Glomerular visceral epithelial cell (primary cell): Measurements from ENCODE around the gene HOXB3.

ENCODE experiments used
- DNase-seq: peaks from one replicate; pipeline ENCODE4 v3.0.0-alpha.2; 2016; ENCODE audit errors: extremely low spot score

The HOXB3 gene

DNA sequence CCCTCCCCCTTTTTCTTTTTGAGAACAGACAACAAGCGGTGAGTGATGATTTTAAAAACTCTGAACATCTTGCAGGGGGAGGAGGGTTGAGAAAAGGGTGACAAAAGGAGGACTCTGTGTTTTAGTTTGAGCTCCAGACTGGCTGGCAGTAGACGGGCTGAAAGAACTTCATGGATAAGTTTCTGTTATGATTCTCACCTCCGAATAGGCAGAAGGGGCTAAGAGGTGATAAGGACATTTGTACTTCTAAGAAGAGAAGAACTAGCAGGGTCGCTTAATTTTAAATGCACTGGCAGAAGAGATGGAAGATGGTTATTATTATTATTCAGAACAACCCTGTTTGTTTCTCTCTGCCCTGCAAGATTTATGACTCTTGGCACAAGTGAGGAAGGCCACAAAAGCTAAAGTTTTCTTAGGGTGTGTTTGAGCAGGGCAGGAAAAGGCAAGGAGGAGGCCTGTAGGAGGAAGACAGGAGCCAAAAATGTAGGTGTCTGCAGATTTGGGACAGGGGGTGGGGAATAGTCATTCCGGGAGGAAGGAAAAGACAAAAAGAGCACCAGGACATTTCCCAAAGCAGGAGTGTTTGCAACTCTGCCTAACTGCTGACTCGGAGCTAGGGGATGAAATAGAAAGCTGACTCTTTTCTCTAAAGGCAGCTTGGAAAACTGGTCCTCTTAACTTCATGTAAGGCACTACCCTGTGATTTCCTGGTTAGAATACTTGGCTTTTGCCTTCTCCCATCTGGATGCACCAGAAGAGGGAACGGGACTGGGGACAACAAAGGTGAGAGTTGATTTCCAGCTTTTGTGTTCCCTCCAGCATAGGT, 33.3 kb downstream of the HOXB3 start:
- DNase-seq, result no peak

DNA sequence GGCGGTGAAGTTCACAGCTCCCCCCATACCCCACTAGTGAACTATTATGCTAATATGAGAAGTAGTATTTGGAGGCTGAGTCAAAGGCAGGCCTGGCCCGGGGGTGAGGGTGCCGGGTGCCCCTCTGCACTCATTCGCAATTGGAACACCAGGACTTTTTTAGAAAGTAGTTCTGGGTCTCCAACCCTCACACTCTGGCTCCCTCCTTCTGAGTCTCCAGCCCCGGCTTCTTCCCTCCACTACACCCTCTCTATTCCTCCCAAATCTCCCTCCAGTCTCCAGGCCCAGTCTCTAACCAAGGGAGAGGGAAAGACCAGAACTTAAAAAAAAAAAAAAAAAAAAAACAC, 33.8 kb downstream of the HOXB3 start:
- no peak for DNase-seq

DNA sequence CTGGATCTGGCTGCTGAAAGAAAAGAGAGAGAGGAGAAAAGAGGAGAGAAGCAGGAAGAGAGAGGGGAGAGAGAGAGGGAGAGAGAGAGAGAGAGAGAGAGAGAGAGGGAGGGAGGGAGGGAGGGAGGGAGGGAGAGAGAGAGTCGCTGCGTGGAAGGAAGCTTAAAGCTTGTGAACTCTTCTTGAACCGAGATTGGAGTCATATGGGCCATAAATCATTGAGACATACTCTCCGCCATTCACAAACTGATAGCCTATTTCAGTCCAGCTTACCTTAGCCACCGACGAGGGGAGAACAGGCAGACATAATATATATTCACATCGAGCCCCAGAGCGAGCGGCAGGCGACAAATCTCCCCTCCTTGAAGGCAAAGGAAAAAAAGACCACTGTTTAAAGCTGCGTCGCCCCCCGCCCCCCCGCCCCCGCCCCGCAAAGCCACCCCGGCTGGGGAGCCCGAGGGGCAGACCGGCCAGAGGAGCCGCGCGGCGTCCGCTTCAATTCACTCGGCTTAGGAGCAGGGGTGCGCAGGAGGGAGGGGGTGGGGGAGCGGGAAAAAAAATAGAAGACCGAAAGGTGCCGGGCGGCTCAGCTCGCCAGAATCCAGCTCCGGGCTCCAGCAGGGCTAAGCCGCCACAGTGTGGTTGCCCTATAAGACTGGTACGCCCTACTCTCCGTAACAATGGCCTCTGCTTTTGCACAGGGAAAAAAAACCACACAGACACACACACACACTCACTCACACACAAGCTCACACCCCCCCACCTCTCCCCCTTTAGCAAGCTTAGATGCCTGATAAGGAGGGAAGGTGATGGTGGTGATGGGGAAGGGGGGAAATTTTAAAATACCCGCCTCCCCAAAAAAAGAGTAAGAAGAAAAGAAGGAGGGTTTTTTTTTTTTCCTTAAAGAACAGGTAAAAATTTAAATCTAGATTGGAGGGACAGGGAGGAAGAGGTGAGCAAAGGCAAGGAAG, 34.5 kb downstream of the HOXB3 start:
- peak; percentile 90 for DNase-seq

DNA sequence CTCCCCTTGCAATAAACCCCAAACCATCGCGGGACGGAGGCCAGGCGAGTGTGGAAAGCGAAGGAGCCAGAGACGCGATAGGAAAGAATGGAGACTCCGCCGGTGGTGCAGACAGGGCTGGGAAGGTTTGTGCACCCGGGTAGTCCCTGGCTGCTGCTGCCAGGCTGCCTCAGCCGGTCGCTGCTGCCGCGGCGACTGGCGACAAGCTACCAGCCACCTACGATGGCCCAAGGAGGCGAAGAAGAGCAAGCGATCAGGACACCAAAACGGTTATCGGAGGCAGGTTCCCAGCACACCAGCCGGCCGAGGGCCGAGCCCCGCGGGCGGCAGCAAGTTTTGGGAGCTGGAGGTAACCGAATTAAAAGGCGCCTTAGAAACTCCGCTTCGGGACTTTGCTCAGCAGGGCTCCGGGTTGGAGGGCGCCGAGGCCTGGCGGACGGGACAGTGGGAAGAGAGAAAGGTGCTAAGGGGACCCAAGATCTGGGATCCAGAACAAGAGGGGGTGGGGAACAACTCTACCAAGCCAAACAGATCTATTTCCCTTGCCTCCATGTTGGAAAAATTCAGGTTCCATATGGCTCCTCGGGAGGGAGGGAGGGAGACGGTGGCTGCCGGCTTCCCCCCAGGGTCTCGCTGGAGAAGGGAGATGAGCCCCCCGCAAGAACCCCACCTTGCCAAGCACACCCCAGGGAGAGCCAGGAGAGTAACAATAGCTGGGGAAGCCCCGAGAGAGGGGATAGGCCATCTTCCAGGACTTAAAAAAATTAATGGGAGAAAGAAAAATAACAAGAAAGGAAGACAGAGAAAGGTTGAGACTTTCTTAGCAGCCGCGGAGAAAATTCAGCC, 35.4 kb downstream of the HOXB3 start:
- DNase-seq, result peak; percentile 31

DNA sequence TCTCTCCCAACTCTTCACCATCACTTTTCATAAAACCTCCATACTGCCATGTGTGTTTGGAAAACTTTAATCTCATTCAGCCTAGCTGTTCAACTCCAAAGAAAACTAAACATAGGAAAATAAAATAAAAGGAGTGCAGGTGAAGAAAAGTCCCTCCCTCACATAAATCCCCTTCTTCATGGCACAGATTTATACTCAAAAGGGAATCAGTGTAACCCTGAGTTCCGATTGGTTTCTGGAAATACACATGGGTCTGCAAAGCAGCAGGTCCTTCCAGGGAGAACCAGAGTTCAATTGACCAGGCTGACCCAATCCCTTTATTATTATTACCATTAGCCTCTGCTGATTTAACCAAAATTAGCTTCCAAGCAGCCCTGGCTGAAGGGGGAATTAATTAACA, 36.2 kb downstream of the HOXB3 start:
- DNase-seq, result no peak

DNA sequence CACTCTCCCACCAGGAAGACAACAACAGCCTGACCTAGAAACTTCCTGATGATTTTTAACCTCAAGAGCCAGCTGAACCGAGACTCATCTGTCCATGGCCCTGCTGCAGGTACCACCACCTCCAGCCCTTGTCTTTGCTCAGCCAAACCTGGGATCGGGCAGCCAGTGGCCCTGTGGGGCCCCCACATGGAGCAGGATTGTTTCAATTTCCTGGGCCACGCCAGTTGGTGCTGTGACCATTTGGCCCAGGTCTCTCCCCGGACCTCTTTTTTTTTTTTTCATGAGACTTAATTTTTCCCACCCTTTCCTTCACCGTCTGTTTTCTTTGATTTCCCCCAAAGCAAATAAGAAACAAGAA, 36.9 kb downstream of the HOXB3 start:
- no peak for DNase-seq

DNA sequence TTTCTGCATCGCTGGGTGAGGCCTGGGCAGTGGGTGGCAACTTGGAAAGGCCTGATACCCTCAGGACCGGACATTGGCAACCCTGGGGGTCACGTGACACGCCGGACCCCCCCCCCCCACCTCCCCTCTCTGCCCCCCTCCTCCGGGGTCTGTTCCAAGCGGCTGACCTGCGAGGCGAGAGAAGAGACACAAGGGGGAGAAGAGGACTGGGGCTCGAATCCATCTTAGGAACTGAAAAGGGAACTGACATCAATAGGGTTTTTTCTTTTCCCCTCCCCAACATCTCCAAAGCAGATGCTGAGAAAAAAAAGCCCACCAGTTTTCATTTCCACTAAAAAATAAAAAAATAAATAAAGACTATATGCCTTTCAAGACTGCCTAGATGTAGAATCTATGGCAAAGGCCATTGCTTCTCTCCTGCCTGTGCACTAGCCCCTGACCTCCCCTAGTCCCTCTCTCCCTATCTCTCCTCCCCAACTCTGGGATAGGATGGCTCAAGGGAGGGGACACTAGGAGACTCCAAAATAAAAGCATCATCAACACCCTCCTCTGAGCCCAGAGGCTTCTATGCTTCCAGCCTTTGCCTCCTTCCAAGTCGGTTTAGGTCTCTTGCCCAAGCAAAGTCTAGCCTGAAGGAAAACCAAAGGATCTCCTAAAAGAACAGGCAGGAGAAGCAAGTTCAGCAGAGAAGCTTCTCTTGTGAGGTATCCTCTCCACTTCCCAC, 37.4 kb downstream of the HOXB3 start:
- DNase-seq, result no peak

DNA sequence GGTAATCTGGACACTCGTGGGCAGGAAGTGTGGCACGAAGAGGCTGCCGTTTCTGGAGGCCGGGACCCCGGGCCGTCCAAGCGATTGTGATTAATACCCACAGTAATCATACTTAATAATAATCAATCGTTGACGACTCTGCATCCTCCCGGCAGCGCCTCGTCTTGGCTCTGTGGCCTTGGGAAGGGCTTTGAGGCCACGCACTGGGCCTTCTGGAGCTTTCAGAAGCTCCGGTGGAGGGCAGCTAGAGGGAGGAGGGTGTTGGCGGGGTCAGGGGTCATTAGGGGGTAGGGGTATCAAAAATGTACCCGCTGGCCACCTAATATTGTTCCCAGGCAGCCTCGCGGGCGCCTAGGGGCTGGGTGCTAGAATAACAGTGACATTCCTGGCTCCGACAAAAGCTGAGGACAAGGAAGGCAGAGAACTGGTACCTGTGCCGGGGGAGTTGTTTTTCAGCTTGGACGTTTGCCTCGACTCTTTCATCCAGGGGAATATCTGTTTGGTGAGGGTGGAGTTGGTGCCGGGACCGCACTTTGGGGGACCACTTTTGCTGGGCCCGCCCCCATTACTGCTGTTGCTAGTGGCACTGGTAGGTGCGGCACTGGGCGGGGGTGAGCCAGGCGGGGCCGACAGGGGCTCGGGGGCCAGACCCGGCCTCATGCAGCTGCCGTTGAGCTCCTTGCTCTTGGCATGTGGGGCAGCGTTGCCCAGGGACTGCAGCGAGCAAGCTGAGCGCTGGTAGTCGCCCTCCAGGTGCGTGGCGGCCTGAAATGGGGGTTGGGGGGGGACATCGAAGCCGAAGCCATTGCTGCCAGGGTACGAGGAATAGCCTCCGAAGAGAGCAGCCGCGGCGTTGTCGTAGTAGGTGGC, 38.2 kb downstream of the HOXB3 start:
- DNase-seq, result no peak

DNA sequence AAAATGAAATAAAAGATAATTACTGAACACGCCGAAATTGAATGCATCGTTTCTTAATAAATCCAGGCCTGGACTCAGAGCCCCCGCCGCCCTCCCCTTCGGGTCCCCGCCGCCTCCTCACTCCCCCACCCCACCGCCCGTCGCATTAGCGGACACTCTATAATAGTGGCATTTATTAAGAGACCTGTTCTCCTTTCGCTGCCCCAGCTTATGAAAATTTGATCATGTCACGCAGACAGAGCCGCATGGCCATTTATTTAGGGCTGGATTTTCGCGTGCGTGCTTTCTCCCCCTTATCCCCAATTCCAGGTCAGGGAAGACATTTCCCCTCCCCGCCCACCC, 38.9 kb downstream of the HOXB3 start:
- DNase-seq, result no peak

DNA sequence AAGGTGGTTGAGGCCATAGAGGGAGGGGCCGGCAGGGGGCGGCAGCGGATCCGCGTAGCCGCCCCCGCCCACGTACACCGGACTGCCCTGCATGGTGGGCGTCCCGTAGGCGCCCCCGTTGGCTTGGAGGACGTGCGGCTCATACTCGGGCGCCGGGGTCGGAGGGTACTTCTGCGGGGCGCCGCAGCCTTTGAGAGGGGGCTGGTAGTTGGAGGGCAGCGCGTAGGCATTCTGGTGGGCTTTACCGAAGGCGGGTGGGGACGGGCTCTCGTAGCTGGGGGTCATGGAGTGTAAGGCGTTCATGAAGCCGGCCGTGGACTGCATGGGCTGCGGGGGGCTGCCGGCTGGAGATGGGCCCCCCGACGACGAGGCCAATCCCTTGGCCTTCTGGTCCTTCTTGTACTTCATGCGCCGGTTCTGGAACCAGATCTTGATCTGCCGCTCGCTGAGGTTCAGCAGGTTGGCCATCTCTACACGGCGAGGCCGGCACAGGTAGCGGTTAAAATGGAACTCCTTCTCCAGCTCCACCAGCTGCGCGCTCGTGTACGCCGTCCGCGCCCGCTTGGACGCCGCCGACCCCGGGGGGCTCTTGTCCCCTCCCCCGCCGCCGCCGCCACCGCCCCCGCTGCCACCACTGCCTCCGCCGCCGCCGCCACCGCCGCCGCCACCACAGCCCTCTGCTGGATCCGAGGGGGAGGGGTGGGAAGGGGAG, 39.4 kb downstream of the HOXB3 start:
- no peak for DNase-seq

DNA sequence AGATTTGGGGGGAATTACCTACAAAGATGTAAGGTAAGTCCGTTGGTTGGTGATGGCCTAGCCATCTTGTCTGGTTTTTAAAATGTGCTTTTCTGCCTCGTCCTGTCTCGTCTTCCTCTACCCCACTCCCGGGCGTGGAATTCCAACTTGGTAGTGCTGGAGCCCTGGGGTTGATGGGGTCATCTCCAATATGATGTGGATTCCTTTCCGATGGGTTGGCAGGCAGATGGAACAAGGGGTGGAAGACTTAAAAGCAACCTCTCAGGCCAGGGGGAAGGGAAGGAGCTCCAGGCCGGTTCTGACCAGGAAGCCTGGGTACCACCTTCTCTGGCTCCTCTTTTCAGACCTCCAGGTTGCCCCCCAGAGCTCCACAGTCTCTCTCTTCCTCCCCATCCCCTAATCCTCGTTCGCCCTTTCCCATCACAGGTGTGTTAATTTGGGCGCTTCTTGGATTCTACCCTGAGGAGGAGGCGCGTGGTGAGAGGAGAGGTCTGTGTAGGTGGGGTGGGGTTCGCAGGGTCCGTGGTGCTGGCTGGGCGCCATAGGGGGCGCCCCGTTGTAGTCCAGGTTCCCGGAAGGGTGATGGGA, 40.0 kb downstream of the HOXB3 start:
- no peak for DNase-seq

DNA sequence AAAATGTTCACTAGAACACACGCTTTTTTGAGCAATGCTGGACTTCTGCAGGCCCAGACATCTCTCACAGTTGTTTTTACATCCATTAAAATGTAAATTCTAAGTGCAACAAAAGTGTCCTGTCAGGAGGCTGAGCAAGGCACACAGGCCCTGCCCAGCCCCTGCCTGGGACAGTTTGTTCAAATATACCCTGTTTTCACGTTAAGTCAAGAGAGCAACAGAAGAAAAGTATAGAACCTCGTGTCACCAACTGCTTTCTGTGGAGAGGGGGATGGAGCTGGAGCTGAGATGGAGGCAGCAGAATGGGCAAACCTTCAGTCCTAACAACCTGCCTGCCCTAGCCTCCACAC, 40.8 kb downstream of the HOXB3 start:
- no peak for DNase-seq

DNA sequence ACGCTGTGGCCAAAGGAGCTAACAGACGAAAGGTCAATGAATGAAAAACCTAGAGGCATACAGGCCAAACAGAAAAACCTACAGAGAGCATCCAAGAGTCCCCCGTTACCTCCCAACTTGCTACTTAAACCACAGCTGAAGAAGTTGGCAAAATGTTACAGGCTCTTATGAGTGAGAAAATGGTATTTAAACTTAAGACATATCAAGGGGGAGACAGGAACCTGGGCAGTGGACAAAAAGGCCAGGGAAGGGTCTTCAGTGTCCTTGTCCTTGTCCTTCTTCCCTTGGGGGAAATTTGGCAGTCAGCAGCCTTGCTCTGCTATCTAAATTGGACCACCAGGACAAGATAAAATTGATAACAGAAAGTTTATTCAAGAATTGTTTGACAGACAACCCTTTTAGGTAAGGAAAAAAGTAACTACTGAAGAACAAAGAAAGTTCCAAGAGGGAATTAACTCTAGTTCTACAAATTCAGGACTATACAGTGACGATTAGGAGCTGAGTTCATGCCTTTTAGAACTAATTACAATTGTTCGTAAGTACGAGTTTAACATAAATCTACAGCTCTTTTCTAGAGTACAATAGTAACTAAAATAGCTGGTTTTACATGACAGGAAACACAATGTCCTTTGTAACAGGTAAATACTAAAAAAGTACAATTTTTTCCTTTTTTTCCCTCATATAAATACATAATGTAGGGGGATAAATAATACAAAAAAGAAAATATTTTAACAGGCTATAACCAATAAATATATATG, 41.3 kb downstream of the HOXB3 start:
- DNase-seq, result no peak

DNA sequence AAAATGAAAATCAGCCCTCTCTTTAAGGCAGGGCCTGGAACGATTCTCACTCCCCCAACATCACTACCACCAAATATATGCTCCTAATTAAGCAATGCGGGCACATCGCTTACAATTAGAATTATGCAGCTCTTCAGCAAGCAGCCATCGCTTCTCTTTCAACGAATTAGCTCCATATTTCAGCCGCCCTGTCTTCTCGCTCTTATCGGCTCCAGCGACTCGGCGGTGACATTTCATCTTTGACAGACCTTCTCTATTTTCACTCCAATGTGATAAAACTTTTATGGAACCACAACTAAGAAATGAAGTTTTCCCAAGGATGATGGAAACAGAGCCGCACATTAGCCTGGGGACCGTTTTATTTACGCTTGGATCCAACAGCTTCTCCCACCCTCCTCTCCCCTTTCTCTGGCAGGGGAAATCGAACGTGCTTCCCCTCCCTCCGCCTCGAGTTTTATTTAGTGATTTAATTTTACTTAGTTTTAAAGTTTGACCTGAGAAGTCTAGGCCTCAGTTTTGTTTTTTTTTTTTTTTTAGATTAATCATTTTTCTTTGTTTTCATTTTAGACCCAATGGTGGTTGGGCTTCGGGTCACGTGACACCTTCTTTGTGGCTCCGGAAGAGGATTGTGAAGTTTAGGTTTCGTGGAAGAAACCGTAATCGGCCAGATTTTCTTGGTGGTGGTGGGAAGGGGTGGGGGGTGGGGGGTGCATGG, 42.1 kb downstream of the HOXB3 start:
- DNase-seq, result peak; percentile 56

DNA sequence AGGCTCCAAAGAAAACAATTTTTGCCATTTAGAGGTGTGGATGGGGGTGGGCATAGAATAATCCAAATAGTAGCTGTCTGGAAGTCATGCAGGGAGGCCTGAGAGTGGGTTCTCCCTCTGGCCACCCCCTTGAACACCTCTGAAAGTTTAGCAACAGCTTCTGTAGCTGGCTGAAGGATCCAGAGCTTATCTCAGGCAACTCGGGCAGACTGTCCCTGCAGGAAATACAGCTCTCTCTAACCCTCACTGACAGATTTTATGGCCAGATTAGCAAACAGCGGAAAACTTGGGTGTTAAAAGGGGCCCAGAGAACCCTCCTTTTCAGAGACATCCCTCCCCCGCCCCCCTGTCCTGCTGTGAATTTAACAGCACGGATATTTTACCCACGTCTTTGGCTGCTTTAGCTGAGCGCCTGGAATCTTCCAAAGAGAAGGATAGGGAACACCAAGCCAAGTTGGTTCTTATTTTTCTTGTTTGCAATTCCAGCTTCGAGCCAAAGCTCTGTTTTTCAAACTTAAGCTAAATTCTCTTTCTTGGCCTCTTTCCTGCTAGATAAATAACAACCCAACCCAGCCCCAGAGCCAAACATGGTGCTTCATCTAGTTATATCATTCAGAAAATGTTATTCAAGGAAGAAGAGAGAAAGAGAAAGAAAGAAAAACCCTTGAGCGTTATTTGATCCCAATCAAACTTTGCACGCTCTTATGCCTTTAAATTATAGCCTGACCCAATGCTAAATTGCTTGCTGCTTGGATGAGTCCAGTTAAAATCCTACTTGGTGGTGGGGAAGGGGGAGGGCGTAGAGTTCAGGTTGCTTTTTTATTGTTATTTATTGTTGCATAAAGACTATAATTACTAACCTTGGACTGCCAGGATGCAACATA, 42.9 kb downstream of the HOXB3 start:
- DNase-seq, result peak; percentile 26

DNA sequence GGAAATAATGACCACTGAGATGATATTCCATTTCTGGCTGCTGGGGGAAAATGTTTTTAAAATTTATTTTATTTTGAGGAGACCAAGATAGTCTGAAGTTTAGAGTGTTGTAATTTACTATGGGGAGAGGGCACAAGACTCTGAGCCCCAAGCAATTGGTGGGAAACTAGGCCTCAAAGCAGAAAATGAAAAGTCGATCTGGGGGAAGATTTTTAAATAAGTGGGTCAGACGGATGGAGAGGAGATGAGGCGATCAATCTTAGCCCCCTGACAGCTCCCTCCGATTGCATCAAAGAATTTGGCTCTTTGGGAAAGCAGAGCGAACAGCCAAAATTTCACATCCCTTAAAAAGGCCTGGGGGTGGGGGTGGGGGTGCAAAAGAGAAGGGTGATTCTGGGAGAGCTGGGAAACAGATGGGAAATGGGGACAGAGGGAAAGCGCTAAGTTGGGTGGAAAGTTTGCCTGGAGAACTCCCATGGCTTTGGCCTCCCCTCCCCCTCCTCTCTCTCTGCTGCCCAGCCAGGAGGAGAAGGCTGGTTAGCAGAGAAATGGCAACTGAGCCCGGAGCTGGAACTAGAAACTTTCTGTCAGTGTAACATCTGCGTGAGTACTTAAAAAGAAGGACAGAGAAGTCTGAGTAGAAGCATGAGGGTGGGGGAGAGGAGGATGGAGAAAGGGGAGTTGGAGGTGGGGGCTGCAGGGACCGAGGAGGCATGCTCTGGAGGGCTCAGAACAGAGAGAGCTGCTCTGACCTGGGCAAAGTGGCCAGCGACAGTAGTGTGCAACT, 43.7 kb downstream of the HOXB3 start:
- DNase-seq, result no peak
